HG02970 (cell line): ENCODE results near the gene MZT1.
"Not testable (repeated sequence)": the region's sequence is repeated elsewhere in the genome, so short reads cannot be mapped to it uniquely, and the experiment has no call there.

Experiments
- ATAC-seq: cut with Tn5 transposase; IDR thresholded peaks from one replicate; pipeline ENCODE4 v1.9.1; 2021; ENCODE audit warnings: mild to moderate bottlenecking, moderate library complexity, moderate number of reproducible peaks; ENCODE audit not compliant: unreplicated experiment, low FRiP score

The MZT1 gene, protein sequence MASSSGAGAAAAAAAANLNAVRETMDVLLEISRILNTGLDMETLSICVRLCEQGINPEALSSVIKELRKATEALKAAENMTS

DNA sequence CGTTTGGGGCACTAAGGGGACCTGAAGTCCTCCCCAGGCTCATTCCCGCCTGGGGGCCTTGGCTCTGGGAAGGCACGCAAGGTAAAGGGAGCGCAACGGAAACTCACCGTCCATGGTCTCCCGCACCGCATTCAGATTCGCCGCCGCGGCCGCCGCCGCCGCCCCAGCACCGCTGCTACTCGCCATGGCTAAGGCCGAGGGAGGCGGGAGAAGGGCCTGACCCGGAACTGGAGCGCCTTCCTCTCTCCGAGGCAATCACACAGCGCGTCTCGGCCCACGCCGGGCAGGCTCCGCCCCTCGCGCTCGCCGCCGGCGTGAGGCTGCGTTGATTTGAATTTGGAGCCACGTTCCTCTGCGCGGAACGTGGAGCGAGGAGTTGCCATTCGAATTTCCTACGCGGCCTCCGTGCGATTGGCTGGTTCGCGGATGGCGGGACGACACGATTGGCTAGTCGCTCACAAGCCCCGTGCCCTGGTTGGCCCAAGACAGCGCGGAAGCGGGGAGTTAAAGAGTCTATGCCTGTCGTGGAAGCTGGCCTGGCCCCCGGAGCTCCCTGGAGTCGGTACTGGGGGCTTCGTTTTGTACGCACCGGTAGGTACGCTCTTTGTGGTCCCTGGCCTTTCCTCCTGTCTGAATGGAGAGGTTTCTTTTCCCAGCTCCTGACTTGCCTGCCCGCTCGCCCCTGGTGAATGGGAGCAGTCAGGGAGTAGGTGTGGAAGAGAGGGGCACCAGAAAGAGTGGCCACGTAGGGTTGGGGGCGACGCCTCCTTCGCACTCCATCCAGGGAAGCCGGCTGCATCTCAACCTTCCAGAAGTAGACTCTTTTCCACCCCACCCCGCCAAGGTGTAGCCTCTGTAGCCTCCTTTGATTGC, at the start of gene MZT1, which contains the start of gene BORA:
MZT1 (minus strand) TSS at position 213 of the 873 bp plus-strand sequence; CDS start at position 186, 27 bp downstream.
BORA (plus strand) TSS at position 507 of the 873 bp plus-strand sequence. CDS start 1,018 bp downstream, outside the sequence.
- peak; percentile 99 for ATAC-seq

DNA sequence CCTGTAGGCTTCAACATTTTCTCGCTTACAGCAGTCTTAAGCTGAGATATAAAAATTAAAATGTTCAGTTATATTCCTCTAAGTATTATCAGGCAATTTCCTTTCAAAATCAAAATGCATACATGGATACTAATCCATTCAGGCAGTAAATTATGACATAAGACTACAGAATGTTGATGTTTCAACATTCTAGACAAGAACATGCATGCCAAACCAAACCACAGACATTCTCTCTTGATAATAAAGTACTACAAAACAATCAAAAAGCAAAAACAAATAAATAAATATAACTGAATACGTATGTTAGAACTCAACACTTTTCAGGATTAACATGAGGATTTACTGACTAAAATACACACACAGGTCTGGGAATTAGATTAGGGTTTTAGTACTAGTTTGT, 46.6 kb upstream of the MZT1 start:
- no peak for ATAC-seq

DNA sequence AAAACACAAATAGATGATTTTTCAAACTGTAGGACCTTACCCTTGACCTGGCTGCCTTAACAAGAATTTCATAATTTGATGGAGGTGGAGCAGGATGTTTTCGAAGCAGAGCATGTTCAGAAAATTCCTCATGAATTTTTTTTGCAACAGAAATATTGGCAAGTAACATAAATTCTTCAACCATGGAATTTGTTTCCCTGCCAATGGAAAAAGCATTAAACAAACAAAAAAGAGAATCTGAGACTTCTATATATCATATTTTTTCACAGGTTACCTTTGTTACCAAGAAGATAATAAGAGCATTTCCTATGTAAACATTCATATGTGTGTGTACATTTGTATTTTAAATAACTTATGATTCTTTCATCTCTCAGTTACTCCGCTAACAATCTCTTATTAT, 36.0 kb upstream of the MZT1 start:
- ATAC-seq, result no peak

DNA sequence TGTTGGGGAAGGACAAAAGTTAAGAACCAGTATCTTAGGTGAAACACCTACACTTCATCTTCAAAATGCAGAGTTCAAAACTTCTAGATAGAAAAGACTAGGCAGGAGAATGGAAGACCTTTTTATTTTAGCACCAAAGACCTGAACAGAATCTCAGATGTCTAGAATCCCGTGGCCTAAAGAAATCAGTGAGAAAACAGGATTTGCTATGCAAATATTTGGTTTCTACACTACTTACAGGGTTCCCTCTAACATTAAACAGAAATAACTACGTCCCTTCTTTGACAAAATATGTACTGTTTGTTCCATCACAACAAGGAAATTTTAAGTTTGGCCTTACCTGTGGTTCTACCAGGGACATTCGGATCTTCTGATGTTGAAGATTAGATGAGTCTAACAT, 32.8 kb upstream of the MZT1 start:
- ATAC-seq, result no peak

DNA sequence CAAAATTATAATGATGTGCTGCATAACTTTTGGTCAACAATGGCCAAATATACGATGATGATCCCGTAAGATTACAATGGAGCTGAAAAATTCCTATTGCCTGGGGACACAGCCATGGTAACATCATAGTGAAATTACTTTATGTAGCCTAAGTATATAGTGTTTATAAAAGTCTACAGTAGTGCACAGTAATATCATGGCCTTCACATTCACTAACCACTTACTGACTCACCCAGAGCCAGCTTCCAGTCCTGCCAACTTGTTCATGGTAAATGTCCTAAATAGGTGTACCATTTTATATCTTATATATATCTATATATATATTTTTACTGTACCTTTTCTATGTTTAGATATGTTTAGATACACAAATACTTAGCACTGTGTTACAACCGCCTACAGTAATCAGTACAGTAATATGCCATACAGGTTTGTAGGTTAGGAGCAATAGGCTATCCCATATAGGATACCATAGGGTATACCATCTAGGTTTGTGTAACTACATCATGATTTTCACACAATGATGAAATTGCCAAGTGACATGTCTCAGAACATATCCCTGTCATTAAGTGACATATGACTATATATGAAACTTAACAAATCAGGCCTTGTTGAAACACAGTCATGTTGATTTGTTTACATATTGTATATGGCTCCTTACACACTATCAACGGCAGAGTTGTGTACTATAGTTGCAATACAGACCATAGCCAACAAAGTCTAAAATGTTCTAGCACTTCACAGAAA, 30.5 kb upstream of the MZT1 start:
- no peak for ATAC-seq

DNA sequence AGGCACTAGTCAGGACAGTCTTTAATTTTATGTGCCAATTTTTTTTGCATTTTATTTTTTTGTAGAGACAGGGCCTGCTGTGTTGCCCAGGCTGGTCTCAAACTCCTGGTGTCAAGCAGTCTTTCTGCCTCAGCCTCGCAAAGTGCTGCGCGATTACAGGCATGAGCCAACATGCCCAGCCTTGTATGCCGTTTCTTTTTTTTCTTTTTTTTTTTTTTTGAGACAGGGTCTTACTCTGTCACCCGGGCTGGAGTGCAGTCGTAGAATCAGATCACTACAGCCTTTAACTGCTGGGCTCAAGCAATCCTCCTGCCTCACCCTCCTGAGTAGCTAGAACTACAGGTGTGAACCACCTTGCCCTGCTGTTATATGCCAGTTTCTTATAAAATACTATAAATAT, 26.7 kb upstream of the MZT1 start:
- no peak for ATAC-seq

DNA sequence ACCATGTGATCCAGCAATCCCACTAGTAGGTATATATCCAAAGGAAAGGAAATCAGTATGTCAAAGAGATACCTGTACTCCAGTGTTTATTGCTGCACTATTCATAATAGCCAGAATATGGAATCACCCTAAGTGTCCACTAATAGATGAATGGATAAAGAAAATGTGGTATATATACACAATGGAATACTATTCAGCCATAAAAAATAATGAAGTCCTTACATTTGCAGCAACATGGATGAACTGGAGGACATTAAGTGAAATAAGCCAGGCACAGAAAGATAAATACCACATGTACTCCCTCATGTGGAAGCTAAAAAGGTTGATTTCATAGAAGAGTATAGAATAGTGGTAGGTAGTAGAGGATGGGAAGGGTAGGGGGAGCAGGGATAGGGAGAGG, 23.8 kb upstream of the MZT1 start:
- ATAC-seq, result no peak

DNA sequence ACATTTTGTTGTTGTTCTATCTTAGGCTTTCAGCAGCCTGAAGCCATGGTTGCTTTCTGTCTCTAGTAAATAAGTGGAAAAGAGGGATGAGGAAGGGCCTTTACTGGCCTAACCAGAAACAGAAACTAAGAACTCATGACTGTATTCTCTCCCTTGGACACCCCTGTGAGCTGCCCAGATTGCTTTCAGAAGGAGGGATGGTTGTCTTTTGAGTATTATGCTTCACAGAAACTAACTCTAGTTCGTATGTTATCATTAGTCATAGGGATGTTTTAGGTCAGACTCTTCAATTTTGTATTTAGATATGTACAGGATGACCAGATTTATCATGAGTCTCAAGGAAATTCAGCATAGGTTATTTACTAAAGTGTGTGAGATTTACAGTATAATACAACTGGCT, 17.8 kb upstream of the MZT1 start:
- no peak for ATAC-seq

DNA sequence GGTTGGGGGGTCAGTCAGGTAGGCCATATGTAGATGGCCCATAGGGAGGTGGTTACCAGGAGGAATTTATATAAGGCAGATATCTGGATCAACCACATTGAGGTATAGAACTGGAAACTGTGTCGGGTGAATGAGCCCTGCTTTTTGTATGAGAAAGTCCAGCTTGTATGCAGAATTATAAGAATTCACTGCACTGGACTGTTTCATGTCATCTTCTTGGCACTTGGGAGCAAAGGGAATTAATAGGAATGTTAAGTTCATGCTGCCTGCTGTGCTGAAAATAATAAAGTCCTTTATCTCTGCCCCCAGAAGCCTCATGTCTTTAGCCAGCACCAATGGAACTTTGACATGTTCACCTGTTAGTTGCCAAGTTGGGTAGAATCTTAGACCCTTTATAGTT, 12.6 kb upstream of the MZT1 start:
- ATAC-seq, result no peak

DNA sequence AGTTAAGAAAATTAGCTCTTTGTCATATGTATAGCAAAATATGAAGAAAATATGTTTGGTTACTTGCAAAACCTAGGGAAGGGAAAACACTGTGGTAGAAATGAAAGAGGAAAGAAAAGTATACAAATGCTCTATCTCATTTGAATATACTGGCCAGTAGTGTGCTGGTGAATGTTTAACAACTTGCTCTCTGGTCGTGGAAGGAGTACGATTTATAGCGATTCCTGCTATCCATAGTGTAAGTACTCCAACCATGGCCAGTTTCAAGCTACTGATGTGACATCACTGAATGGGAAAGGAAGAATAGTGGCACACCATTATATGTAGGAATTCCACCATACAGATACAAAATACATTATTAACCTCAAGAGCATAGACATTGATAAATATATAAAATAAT, 9.6 kb upstream of the MZT1 start:
- no peak for ATAC-seq

DNA sequence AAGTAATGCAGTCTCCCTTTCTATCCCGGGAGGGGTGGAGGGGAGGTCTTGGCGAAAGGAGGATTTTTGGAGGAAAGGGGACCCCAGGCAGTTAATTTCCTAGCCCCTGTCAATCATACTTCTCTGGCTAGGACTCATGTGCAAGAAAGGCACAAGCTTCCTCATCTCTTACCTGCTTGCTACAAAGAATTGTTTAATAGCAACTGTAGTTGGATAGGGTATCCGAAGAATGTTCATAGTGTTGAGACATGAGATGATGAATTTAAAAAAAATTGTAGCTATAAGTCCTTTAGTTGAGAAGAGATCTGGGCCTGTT, 819 bp upstream of the MZT1 start:
- ATAC-seq, result no peak

DNA sequence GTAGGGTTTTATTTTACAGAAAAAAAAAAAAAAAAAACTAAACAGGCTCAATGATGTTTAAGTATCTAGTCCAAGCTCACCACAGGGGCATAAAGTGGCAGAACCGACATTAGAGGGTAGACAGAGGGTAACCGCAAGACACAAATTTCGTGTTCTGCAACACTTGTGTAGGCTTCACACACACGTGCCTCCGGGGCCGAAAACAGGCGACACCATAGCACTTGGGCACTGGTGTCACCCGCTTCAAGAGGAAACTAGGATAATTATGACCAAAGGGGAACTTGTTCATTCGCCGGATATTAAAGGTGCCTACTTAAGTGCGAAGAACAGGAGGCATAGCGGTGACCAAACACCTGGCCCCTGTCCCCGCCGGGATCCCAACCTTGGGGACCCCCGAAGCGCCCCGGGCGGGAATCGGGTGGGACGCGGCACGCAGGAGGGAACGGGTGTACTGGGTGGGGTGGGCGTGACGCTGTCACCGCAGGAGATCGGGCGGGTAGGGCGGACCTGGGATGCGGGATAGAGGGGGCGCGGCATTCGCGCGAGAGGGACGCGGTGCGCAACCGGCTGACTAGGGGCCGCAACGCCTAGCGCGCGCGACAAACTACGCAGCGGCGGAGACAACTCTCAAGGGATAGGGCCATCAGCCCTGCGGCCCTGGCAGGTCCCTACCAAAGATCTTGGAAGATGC, 558 bp downstream of the MZT1 start:
- ATAC-seq, result peak; percentile 22

DNA sequence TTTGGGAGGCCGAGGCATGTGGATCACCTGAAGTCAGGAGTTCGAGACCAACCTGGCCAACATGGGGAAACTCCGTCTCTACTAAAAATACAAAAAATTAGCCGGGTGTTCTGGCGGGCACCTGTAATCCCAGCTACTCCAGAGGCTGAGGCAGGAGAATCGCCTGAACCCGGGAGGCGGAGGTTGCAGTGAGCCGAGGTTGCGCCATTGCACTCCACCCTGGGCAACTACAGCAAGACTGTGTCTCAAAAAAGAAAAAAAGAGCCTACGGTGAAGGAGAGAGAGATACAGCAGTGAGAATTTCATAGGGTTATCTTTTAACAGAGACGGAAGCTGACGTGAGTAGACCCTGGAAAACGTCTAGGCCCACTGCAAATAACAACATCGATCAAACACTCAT, 1.2 kb downstream of the MZT1 start:
- not testable (repeated sequence) for ATAC-seq

DNA sequence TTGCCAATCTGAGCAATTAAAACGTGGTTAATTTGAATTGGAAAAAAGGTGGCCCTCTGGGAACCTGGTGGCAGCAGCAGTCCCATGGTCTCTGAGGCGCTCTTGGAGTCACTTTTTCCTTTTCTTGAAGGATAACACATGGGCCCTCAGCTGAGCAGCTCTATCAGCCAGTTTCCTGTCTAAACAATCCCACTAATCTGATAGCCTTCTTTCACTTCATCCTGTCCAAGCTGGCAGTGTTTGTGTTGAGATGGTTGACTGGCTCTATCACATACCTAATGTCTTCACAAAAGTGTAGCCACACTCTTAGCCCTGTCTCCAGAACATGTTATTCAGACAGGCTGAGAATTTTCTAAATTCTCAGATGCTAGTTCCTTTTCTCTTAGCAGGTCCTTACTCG, 10.7 kb downstream of the MZT1 start:
- ATAC-seq, result no peak

DNA sequence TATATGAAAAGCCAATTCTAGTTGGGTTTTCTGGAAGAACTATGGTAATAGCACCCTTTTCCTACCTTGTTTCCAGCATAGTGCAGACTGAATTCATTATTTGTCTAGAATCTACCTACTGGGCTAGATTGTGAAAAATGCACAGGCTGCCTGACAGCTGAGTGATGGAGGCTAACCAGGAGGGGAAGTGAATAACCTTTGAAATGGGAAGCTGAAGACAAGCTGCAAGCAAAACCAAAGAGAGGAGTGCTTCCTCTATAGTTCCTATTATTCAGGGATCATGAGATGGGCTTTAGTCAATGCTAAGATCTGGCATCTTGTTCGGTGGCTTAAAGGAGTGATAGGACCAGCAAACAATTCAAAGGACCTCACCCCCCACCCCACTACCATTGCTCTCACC, 26.9 kb downstream of the MZT1 start:
- ATAC-seq, result no peak

DNA sequence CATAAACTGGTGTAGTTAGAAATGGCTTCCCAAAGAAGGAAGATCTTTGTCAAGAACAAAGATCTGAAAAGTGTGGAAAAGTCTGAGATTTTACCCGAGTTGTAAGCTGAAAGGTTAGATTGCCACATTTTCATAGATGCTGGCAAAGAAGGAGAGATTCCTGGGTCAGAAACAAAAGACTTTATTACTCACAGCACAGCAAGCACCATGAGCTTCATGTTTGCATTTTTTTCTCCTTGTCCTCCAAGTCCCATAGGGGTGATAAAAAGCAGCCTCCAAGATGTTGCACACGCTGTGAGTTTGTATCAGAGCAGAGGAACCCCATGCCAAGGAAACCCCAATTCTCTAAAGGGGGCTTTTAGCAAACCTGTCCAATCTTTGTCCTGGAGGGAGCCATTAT, 29.3 kb downstream of the MZT1 start:
- ATAC-seq, result no peak

DNA sequence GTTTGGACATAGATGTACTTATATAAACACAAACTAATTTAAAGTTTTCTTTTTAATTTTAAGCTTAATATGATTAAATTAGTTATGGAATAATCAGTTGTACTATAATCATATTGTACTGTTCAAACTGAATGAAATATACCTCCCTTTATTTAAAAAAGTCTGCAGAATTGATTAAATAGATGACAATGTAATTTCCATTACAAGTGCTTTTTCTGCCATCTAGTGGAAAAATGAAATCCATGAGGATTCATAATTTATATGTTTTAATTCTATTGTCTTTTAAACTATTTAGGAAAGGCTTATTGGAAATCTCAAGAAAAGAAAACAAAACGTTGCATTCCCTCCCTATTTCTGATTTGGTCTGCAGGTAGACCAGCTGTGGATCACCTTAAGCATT, 30.9 kb downstream of the MZT1 start:
- no peak for ATAC-seq

DNA sequence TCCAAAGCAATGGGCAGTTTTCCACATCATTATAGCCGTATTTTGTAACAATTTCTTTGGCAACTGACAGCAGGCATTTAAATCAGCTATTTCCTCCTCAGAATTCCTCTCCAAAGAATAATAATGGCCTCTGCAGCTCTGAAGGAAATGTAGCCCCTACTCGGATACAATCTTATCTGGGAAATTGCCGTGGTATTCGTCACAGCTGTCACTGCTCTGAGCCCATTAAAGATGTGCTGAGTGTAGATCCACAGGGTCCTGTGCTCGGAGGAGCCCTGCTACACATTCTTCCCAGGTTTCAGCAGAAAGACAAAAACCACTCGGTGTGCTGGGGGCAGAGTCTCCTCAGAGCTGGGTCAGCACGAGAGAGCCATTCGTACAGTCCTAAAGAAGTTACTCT, 33.1 kb downstream of the MZT1 start:
- ATAC-seq, result no peak

DNA sequence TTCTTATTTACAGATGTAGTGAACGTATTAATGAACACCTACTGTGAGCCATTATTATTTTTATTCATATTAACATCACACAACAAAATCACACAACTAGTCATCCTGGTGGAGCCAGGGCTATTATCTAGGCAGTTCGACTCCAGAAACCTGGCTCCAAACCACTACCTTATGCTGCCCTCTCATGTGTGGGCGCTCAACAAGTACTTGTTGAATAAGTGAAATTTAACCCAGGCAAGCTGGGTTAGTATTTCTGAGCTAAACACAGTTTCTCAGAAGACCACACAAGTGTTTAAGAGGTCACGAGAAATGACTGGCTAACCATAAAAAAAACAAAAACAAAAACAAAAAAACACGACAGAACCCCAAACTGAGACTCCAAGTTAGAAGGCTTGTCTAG, 33.6 kb downstream of the MZT1 start:
- ATAC-seq, result no peak

DNA sequence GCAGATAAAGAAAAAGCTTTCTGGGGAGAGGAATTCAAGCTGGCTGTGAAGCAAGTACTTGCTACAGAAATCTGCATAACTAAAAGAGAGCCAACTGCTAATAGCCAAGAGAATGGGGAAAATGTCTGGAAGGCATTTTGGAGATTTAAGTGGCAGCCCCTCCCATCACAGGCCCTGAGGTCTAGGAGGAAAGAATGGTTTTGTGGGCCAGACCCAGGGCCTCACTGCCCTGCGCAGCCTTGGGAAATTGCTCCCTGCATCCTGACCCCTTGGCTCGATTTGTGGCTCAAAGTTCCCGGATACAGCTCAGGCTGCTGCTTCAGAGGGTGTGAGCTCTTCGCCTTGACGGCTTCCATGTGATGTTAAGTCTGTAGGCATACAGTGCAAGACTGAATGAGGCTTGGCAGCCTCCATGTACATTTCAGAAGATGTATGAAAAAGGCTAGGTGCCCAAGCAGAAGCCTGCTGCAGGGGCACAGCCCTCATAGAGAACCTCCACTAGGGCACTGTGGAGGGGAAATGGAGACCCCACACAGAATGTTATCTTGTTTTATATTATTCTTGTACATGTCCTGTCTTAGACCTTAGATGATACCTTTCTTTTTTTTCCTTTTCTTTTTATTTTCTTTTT, 34.4 kb downstream of the MZT1 start:
- no peak for ATAC-seq
